DOHH2 (cell line): Measurements from ENCODE around the gene DLX2.

Experiments
- EZH2phosphoT487 ChIP-seq: fragments of 200-600 bp; sonication (generic); IDR thresholded peaks from 2 replicates; pipeline ENCODE4 v1.6.1; 2017; ENCODE audit warnings: borderline replicate concordance, mild to moderate bottlenecking, antibody characterized with exemption, low read length, moderate library complexity, mixed read lengths
- TF ChIP-seq, protein P1 (sequence below): fragments of 200-600 bp; sonication (generic); IDR thresholded peaks from one replicate; pipeline ENCODE4 v1.5.1; 2014; ENCODE audit warnings: antibody characterized with exemption, mild to moderate bottlenecking, low read depth, low read length; ENCODE audit not compliant: poor library complexity, severe bottlenecking

GRCh38 chr2:172063446-172063845 is 39.3 kb downstream of the DLX2 start:
- TF ChIP-seq, protein P1, sequence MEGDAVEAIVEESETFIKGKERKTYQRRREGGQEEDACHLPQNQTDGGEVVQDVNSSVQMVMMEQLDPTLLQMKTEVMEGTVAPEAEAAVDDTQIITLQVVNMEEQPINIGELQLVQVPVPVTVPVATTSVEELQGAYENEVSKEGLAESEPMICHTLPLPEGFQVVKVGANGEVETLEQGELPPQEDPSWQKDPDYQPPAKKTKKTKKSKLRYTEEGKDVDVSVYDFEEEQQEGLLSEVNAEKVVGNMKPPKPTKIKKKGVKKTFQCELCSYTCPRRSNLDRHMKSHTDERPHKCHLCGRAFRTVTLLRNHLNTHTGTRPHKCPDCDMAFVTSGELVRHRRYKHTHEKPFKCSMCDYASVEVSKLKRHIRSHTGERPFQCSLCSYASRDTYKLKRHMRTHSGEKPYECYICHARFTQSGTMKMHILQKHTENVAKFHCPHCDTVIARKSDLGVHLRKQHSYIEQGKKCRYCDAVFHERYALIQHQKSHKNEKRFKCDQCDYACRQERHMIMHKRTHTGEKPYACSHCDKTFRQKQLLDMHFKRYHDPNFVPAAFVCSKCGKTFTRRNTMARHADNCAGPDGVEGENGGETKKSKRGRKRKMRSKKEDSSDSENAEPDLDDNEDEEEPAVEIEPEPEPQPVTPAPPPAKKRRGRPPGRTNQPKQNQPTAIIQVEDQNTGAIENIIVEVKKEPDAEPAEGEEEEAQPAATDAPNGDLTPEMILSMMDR: no peak
- TF ChIP-seq EZH2phosphoT487: no peak
